Measurements from ENCODE around the gene ARPC1B.

The ARPC1B gene

GRCh38 chr7:99395616-99396327 lies 21.2 kb downstream of the ARPC1B start:
- CTCF ChIA-PET: no interaction called here
- POLR2A ChIA-PET: no interaction called here
- TF ChIP-seq, protein P1, sequence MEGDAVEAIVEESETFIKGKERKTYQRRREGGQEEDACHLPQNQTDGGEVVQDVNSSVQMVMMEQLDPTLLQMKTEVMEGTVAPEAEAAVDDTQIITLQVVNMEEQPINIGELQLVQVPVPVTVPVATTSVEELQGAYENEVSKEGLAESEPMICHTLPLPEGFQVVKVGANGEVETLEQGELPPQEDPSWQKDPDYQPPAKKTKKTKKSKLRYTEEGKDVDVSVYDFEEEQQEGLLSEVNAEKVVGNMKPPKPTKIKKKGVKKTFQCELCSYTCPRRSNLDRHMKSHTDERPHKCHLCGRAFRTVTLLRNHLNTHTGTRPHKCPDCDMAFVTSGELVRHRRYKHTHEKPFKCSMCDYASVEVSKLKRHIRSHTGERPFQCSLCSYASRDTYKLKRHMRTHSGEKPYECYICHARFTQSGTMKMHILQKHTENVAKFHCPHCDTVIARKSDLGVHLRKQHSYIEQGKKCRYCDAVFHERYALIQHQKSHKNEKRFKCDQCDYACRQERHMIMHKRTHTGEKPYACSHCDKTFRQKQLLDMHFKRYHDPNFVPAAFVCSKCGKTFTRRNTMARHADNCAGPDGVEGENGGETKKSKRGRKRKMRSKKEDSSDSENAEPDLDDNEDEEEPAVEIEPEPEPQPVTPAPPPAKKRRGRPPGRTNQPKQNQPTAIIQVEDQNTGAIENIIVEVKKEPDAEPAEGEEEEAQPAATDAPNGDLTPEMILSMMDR (IDR thresholded peaks at IDR 0.05; ENCODE audit: control extremely low read depth, extremely low read depth, low read depth, missing control alignments): no peak
- no peak for DNase-seq (ENCODE audit: extremely low spot score)

DNA sequence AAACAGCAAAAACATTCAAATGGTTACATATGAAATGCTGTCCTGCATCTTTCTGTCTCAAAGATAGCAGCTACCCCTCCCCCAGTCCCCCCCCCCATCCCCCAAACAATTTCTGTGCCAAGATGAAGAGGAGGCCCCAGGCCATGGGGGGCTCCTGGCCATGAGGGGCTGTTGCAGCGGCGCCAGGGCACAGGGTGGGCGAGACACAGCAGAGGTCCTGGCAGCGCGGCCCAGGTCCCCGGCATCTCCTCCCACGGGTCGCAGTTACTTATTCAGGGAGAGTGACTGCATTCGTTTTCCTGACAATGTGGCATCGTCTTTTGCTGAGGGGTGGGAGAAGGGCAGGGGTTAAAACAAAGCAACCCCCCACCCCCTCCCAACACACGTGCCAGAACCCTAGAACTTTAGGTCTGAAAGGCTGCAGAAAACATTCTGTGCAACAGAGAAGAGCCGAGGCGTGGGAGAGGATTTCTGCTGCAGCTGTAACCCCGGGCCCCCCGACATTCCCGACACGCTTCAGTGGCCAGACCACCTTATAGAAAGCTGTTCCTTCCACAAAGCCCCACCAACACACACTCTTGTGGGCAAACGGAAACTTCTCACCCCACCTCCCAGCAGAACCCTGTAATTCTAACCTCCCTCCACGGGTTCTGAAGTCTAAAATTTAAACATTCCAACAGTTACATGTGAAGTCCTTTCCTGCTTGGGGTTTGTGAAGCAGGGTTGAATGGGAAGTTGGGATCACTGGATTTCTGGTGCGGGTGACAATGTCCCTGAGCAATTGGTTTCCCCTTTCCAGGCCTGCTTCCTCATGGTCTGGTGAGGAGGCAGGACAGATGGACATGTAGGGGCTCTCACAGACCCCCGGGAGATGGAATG lies 22.1 kb downstream of the ARPC1B start:
- TF ChIP-seq, protein P1 (IDR thresholded peaks at IDR 0.05; ENCODE audit: control extremely low read depth, extremely low read depth, low read depth, missing control alignments): no peak
- ChIA-PET POLR2A (no interaction called here), CTCF (no interaction called here)
- DNase-seq (ENCODE audit: extremely low spot score): no peak

DNA sequence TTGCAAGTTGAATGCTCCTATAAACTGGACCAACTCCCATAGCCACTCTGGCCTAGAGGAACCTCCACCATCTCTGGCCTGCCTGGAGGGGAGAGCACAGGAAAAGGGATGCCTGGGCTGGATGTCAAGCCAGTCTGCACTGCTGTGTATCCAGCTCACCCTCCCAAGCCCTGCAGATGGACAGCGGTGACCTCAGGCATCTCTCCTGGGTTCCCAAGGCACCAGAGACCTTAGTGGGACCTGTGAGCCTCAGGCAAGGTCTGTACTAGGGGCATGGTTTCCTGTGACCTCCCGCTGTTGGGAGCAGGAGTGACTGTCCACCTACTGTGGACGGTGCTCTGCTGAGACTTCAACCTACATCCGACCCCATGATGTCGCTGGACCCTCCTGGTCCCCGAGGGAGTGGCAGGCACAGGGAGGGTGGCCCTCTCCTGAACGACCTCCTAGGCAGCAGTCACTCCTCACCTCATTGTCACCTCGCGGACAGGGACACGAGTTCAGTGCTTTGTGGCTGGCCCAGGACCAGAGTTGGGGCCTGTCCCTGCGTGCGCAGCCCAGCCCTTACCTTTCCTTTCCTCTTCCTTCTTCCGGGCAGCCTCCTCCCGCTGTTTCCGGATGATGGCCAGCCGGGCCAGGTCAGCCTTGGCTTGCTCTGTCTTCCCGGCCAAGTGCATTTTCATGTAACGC lies 22.9 kb downstream of the ARPC1B start:
- ChIA-PET CTCF (interaction anchor here (1.7 to 2.3 kb wide), 2 partner anchors 10 kb away, joined by 6 to 17 read pairs; partner anchors contain the start of genes BUD31 and PDAP1), POLR2A (no interaction called here)
- no peak for DNase-seq (ENCODE audit: extremely low spot score)
- TF ChIP-seq, protein P1 (IDR thresholded peaks at IDR 0.05; ENCODE audit: control extremely low read depth, extremely low read depth, low read depth, missing control alignments): no peak

DNA sequence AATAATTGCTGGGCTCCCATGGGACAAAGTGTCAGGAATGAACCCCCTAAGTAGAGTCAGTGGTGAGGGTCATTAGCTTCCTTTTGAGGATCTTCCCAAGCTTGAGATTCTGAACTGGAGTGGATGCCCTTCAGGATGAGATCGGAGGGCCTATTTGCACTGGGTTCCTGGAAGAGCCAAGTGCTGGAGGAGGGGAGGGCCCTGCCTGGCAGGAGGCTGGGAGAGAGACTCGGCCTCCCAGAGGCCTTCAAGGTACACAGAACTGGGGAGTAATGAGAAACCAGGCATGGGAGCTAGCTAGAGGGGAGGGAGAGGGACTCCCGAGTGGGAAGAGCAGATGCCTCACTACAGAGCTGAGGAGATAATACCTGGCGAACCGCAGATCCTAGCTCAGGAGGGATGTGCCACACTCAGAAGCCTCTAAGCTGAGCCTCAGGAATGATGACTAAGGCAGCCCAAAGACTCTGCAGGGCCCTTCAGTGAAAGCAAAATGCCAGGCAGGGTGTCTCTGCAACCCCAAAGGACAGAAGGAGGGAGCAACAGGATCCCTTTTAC lies 24.4 kb downstream of the ARPC1B start:
- TF ChIP-seq, protein P1 (IDR thresholded peaks at IDR 0.05; ENCODE audit: control extremely low read depth, extremely low read depth, low read depth, missing control alignments): no peak
- CTCF ChIA-PET: interaction anchor here (0.7 to 2.3 kb wide), 4 partner anchors 9 to 32 kb away, joined by 3 to 17 read pairs (median 5); partner anchors contain the start of genes BUD31 and PDAP1
- POLR2A ChIA-PET: interaction anchor here (0.8 to 3.0 kb wide), 2 partner anchors 9 to 10 kb away, joined by 4 to 16 read pairs; partner anchors contain the start of genes BUD31 and PDAP1
- no peak for DNase-seq (ENCODE audit: extremely low spot score)

GRCh38 chr7:99399597-99399996 lies 25.1 kb downstream of the ARPC1B start:
- TF ChIP-seq, protein P1 (IDR thresholded peaks at IDR 0.05; ENCODE audit: control extremely low read depth, extremely low read depth, low read depth, missing control alignments): no peak
- DNase-seq (ENCODE audit: extremely low spot score): no peak
- POLR2A ChIA-PET: interaction anchor here (0.6 to 3.0 kb wide), 2 partner anchors 10 to 76 kb away, joined by 3 to 16 read pairs; partner anchors contain the start of genes BUD31 and PDAP1
- CTCF ChIA-PET: interaction anchor here (1.2 to 2.3 kb wide), 4 partner anchors 8 to 87 kb away, joined by 3 to 17 read pairs (median 4); partner anchors contain the start of genes BUD31 and PDAP1

All from GM10248 (cell line).